KOPT-K1 (cell line): ENCODE results near the gene YAF2.
"Not testable (repeated sequence)": the region's sequence is repeated elsewhere in the genome, so short reads cannot be mapped to it uniquely, and the experiment has no call there.

Source experiments
- H3K27ac ChIP-seq: fragments of 200-600 bp; sonication (generic); 2 replicates; pipeline ENCODE4 v1.5.1; 2016; ENCODE audit warnings: antibody characterized with exemption, mild to moderate bottlenecking, low read depth, low read length; ENCODE audit not compliant: poor library complexity, severe bottlenecking
- H3K36me3 ChIP-seq: fragments of 200-600 bp; sonication (generic); 2 replicates; pipeline ENCODE4 v1.5.1; 2017; ENCODE audit warnings: antibody characterized with exemption, mild to moderate bottlenecking, low read length, moderate library complexity; ENCODE audit not compliant: insufficient read depth
- H3K9me3 ChIP-seq: fragments of 200-600 bp; sonication (generic); 2 replicates; pipeline ENCODE4 v1.5.1; 2017; ENCODE audit warnings: antibody characterized with exemption, low read length, mild to moderate bottlenecking; ENCODE audit not compliant: insufficient read depth, poor library complexity, severe bottlenecking

YAF2 gene

DNA sequence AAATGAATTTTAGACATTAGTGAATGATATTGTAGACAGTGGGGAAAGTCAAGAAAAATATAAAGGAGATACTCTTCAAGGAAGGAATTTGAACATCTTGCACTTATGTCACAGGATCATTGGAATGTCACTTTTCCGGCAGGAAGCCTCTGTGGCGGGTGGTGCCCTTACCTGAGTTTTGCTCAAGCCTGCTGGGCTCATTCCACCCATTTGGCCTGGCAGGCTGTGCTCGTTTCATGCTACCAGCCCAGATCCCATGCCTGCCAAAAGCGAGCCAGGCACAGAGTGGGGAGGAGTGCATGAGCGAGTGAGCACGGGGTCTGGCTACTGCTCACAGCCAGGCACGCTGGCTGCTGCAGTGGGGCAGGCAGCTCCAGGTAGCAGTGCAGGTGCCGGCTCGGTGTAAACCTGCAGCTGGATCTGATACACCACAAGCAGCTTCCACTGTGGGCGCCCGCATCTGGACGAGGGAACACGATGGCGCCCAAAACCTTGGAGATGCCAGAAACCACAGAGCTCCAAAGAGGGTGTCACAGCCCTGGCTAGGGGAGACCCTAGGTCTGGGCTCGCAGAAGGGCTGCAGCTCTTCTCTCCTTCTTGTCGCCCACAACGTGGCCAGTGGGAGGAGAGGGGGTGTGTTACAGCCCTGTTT, 28.7 kb upstream of the YAF2 start:
- Histone ChIP-seq H3K9me3 (no peaks in the 10 kb centered on the region), H3K27ac (no peak overlapping the region), H3K36me3 (no peaks in the 10 kb centered on the region)

DNA sequence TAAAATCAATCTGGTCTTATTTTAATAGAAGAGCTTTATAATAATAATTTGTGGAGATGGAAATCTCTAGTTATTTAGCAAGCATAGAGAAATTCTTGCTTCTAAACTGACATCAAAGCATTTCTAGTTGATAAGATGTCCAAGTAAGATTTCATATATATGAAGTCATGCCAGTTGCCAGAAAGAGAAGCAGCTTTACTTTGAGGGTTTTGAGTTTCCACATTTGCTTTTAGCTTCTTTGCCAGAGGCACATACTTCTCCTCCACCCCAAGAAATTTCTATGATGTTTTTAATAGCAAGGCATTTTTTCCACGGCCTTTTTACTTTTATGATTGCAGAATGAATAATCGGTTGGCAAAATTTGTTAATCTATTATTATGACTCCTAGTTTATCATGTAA, 24.2 kb upstream of the YAF2 start:
- no peaks in the 10 kb centered on the region for H3K9me3 ChIP-seq
- no peaks in the 10 kb centered on the region for H3K36me3 ChIP-seq
- H3K27ac ChIP-seq, result no peak overlapping the region

DNA sequence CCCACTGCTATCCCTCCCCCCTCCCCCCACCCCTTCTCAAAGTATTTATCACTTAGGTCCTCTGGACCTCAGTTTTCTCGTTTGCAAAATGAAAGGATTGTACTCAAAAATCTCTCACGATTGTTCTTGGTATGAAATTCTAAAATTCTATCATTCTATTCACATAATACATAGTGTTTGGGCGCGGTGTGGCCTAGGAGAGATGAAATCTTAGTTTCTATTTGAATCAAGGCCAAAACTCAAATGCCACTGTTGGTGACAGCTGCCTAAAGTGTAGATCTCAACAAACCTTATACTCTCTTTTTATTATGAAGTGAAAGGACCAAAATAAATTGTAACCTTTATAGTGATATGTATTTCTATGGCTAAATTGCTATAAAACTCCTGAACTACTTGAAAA, 23.7 kb upstream of the YAF2 start:
- Histone ChIP-seq H3K27ac (no peak overlapping the region), H3K9me3 (no peaks in the 10 kb centered on the region), H3K36me3 (no peaks in the 10 kb centered on the region)

DNA sequence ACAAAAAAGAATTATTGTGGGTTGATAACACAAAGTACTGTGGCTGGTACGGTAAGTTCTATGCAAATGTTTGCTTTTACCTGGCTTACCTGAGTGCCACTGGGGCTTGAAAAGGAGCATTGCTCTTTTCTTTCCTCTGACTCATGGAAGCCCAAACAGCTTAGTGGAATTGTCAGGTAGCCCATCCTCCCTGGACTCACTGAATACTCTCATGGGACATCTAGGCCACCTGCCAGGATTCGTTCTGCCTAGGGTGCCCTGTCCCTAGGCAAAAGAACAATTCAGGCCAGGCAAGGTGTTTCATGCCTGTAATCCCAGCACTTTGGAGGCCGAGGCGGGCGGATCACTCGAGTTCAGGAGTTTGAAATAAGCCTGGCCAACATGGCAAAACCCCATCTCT, 22.5 kb upstream of the YAF2 start:
- H3K9me3 ChIP-seq, result no peaks in the 10 kb centered on the region
- H3K27ac ChIP-seq, result no peak overlapping the region
- H3K36me3 ChIP-seq, result no peaks in the 10 kb centered on the region

DNA sequence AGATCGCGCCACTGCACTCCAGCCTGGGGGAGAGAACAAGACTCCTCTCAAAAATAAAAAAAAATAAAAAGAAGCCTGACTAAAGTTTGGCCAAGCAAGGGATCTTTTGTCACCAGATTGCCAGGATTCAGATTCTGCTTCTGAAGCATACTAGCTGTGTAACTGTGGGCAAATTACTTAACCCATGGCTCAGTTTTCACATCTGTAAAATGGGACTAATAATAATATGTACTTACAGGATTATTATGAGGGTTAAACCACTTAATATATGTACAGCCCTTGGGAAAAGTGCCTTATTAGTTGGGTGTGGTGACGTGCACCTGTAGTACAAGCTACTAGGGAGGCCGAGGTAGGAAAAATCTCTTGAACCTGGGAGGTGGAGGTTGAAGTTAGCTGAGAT, 21.7 kb upstream of the YAF2 start:
- H3K9me3 ChIP-seq, result no peaks in the 10 kb centered on the region
- no peak overlapping the region for H3K27ac ChIP-seq
- no peaks in the 10 kb centered on the region for H3K36me3 ChIP-seq

DNA sequence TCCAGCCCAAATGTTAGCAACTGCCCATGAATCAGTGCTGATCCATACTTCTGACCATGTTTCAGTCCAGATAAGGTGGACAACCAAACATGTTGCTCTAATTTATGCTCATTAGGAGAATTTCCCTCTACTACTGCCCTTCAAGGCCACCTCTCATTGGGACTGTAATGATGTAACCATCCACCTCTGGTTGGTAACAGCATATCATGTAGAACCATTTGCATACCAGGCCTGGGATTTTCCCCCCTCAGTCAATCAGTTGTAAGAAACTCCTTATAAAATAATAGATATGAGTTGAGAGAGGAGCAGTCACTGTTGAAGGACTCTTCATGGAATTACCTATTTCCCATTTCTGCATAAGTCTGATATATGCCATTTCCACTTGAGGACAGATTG, 17.8 kb upstream of the YAF2 start:
- H3K9me3 ChIP-seq, result no peaks in the 10 kb centered on the region
- no peaks in the 10 kb centered on the region for H3K36me3 ChIP-seq
- no peak overlapping the region for H3K27ac ChIP-seq

DNA sequence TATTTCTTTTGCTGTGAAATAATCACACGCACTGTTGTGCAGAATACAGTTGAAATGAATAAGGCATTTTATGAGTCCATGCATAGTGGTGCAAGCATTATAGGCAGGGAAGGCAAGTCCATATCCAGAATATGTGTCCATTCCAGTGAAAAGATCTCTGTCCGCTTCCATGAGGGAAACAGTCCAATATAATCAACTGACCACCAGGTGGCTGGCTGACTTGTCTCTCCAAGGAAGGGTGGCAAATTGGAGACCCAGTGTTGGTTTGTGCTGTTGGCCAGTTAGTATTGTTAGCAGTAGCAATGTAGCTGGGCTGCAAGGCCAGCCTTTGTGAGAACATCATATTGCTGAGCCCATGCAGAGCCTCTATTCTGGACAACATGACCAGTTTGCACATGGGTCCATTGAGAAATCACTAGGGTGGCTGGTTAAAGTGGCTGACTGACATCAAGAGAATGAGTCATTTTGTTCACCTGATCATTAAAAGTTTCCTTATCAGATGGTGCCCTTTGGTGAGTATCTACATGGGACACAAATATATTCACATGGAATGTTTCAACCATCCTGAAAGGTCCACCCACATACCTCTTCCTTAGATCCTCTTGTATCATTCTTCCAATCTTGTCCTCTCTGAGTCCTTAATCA, 17.3 kb upstream of the YAF2 start:
- Histone ChIP-seq H3K36me3 (no peaks in the 10 kb centered on the region), H3K27ac (no peak overlapping the region), H3K9me3 (no peaks in the 10 kb centered on the region)

DNA sequence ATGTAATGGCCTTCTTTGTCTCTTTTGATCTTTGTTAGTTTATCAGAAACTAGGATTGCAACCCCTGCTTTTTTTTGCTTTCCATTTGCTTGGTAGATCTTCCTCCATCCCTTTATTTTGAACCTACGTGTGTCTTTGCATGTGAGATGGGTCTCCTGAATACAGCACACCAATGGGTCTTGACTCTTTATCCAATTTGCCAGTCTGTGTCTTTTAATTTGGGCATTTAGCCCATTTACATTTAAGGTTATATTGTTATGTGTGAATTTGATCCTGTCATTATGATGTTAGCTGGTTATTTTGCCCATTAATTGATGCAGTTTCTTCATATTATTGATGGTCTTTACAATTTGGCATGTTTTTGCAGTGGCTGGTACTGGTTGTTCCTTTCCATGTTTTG, 14.6 kb upstream of the YAF2 start:
- H3K27ac ChIP-seq, H3K9me3 ChIP-seq, H3K36me3 ChIP-seq: not testable (repeated sequence)

DNA sequence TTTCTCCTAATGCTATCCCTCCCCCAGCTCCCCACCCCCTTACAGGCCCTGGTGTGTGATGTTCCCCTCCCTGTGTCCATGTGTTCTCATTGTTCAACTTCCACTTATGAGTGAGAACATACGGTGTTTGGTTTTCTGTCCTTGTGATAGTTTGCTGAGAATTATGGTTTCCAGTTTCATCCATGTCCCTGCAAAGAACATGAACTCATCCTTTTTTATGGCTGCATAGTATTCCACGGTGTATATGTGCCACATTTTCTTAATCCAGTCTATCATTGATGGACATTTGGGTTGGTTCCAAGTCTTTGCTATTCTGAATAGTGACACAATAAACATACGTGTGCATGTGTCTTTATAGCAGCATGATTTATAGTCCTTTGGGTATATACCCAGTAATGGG, 11.0 kb upstream of the YAF2 start:
- H3K36me3 ChIP-seq, H3K9me3 ChIP-seq, H3K27ac ChIP-seq: not testable (repeated sequence)

DNA sequence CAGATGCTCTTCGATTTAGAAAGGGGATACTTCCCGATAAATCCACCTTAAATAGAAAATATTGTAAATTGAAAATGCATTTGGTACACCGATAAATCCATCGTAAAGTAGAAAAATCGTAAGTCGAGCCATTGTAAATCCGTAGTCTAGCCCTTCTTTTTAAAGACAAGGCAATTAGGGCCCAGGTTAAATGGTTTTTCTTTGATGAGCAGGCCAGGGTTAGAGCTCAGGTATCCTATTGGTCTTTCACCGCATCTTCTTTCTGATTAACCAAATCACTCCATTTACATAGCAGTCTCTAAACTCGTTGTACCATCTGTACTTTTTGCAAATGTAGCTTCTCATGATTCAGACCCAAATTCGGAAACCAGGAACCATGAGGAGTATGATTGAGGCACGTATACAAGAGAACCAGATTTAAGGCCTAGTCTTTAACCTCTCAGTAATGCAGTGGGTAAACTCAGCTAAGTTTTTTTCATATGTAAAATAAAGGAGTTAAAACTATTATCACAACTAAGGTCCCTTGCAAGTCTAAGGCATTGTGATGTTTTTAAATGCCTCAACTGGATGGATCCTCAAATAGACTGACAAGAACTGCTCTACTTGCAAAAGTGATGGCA, 2.2 kb upstream of the YAF2 start:
- Histone ChIP-seq H3K36me3 (peaks cover 6% of the 10 kb centered on the region), H3K9me3 (no peaks in the 10 kb centered on the region), H3K27ac (no peak overlapping the region)

DNA sequence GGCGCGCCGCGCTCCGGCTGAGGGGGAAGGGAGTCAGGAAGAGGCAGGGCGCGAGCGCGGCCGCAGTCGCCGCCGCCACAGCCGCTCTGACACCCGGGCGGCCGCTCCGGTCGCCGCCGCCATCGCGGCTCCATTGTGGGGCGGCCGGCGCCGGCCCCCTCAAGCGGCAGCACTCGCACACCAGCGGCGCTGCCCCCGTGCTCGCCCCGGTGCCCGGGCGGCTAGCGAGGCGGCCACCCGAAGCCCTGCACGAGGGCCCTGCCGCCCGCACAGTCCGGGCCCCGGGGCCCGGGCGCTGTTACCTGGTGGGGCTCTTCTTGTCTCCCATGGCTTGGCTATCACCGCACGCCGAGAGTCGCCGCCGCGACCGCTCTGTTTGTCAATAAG, 202 bp downstream of the YAF2 start:
- Histone ChIP-seq H3K36me3 (peaks cover 30% of the 10 kb centered on the region), H3K9me3 (no peaks in the 10 kb centered on the region), H3K27ac (peak overlapping the region; percentile 88)

DNA sequence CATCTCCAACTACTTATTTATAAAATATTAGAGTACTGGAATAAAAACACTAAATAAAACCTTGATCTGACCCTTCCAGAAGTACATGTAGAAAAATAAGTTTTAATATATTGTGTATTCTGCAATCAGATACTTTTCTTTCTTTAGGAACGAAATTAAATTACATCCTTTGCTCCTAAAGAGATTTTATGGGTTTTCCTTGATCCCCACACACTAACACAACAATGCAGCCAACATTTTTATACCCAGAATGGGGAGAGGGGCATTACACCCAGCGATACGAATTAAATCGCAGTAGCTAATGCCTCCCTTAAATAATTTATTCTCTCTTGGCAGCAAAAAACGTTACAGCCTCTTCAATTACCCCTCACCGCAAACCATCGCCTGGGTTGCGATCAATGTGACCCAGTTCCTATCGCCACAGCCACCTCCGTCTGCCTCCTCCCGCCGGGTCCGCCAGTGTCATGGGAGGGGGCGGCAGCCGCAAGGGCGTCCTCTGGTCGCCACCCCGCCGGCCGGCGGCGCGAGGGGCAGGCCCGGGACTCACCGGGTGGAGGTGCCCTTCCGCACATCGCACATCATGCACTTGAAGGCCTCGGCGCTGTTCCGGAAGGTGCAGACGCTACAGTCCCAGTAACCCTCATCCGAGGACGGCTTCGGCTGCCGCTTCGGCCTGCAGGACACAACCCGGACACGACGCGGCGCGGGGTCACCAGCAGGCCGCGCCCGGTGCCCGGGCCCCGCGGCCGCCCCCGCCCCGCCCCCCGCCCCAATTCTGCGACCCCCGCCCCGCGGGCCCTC, 796 bp downstream of the YAF2 start:
- Histone ChIP-seq H3K36me3 (peaks cover 30% of the 10 kb centered on the region), H3K9me3 (no peaks in the 10 kb centered on the region), H3K27ac (peak overlapping the region; percentile 88)

DNA sequence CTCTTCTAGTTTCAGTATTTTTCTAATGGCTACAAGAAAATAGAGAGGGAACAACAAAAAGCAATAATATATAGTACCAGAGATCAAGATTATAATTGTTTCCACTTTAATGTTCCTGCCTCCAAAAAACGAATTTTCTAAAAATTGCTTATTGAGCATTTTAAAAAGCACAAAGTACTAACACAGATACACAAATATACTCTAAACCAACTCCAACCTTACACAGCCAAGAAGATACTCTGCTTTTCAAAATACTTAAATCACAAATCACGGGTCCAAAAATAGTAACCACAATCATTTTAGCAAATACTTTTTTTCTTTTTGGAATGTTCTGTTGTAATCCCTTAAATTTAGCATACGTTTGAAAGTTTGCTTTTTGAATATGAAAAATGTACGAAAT, 2.0 kb downstream of the YAF2 start:
- Histone ChIP-seq H3K9me3 (no peaks in the 10 kb centered on the region), H3K36me3 (peaks cover 30% of the 10 kb centered on the region)

DNA sequence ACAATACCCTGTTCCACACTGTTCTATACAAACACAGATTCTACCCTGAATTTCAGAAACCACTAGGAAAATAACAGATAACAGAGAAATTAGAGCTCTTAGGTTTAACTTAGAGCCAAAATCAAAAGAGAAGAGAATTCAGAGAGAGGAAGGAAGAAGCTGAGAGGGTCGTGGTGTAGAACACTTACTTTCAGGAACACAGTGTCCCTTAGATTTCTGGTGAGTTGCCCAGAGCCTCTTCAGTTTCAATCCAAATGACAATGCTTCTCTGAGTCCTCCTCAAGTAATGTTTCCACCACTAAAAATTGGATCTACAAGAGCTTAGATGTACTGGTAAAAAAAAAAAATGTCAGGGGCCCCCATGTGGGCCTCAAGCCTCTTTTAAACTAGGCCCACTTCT, 2.6 kb downstream of the YAF2 start:
- Histone ChIP-seq H3K9me3 (no peaks in the 10 kb centered on the region), H3K36me3 (peaks cover 30% of the 10 kb centered on the region), H3K27ac (no peak overlapping the region)

More for the DNA sequence above, 2.0 kb downstream of the YAF2 start:
- no peak overlapping the region for H3K27ac ChIP-seq

DNA sequence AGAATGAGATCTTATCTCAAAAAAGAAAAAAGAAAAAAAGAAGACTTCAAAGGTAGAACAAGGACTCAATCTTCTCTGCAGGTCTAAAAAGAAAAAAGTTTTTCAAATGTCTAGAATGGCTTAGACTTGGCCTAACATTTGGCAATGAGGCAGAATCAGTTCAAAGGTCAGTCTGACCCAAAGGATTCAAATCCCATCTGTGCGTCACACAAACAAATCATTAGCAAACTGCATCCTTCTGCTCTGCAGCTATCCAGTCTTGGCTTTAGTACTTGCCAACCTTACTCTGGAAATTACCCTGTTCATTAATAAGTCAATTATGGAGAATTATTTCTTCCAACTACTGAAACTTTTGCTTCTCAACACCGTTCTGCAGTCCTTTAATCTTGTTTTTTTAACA, 3.1 kb downstream of the YAF2 start:
- Histone ChIP-seq H3K9me3 (no peaks in the 10 kb centered on the region), H3K36me3 (peaks cover 33% of the 10 kb centered on the region), H3K27ac (no peak overlapping the region)
